ENCODE measurements around the gene USP13. TPM values are rescaled to one million over a fixed set of nuclear protein-coding genes. Genes with fewer than 3 reads are reported as not detected.
"Not testable (repeated sequence)": the region's sequence is repeated elsewhere in the genome, so short reads cannot be mapped to it uniquely, and the experiment has no call there.

USP13 gene
- total RNA-seq, 4 donors from 2014 or later: 17.4 to 19.8 (median 18.2) TPM

- H3K27me3 ChIP-seq: no peaks in the 10 kb centered on the region
- peak overlapping the region in 1 of 2 donors; percentile 41 for H3K27ac ChIP-seq
- no peaks in the 10 kb centered on the region for H3K9me3 ChIP-seq
- peaks cover 0 to 5% of the 10 kb centered on the region in 2 donors for H3K4me1 ChIP-seq
- no peak for DNase-seq
- no peaks in the 10 kb centered on the region for H3K36me3 ChIP-seq
- no peak overlapping the region for H3K4me3 ChIP-seq
- TF ChIP-seq CTCF (IDR thresholded peaks at IDR 0.05) (no peak), POLR2A (IDR thresholded peaks at IDR 0.05) (no peak)
- intact Hi-C loops (cut with DNase I; ENCODE audit: low total_unique reads): no loop called here
Measured at GRCh38 chr3:179682426-179683080, 29.7 kb downstream of the USP13 start.

- DNase-seq; intact Hi-C loops (cut with DNase I; ENCODE audit: low total_unique reads); H3K4me1 ChIP-seq; H3K27ac ChIP-seq; H3K4me3 ChIP-seq; H3K36me3 ChIP-seq; H3K27me3 ChIP-seq; H3K9me3 ChIP-seq: not testable (repeated sequence)
Measured at GRCh38 chr3:179683286-179683685, 30.4 kb downstream of the USP13 start.

- Histone ChIP-seq H3K4me3 (no peak overlapping the region), H3K27me3 (no peaks in the 10 kb centered on the region), H3K27ac (no peak overlapping the region), H3K36me3 (no peaks in the 10 kb centered on the region), H3K9me3 (no peaks in the 10 kb centered on the region), H3K4me1 (peaks cover 0 to 5% of the 10 kb centered on the region in 2 donors)
- intact Hi-C loops (cut with DNase I; ENCODE audit: low total_unique reads): no loop called here
- DNase-seq: no peak
- TF ChIP-seq POLR2A (IDR thresholded peaks at IDR 0.05) (no peak), CTCF (IDR thresholded peaks at IDR 0.05) (no peak)
Measured at GRCh38 chr3:179687967-179688535, 35.2 kb downstream of the USP13 start.

- no peak for DNase-seq
- intact Hi-C loops (cut with DNase I; ENCODE audit: low total_unique reads): no loop called here
- Histone ChIP-seq H3K27me3 (no peaks in the 10 kb centered on the region), H3K4me3 (no peak overlapping the region), H3K27ac (no peak overlapping the region), H3K36me3 (no peaks in the 10 kb centered on the region), H3K9me3 (no peaks in the 10 kb centered on the region), H3K4me1 (no peaks in the 10 kb centered on the region)
- TF ChIP-seq POLR2A (IDR thresholded peaks at IDR 0.05): no peak
- no peak for TF ChIP-seq CTCF (IDR thresholded peaks at IDR 0.05)
Measured at GRCh38 chr3:179688850-179689249, 36.0 kb downstream of the USP13 start.

- H3K27ac ChIP-seq: no peak overlapping the region
- H3K4me3 ChIP-seq: no peak overlapping the region
- intact Hi-C loops (cut with DNase I; ENCODE audit: low total_unique reads): no loop called here
- no peaks in the 10 kb centered on the region for H3K9me3 ChIP-seq
- no peak for DNase-seq
- no peaks in the 10 kb centered on the region for H3K36me3 ChIP-seq
- no peaks in the 10 kb centered on the region for H3K27me3 ChIP-seq
- H3K4me1 ChIP-seq: no peaks in the 10 kb centered on the region
- TF ChIP-seq CTCF (IDR thresholded peaks at IDR 0.05) (no peak), POLR2A (IDR thresholded peaks at IDR 0.05) (no peak)
Measured at GRCh38 chr3:179694731-179695130, 41.9 kb downstream of the USP13 start.
